PC-9 (cell line): ENCODE results near the gene TAS2R40. TPM values are rescaled to one million over a fixed set of nuclear protein-coding genes. Genes with fewer than 3 reads are reported as not detected.
A peak's percentile ranks its signal among the peaks of the same experiment; 100 is the strongest.
"Not testable (repeated sequence)": the region's sequence is repeated elsewhere in the genome, so short reads cannot be mapped to it uniquely, and the experiment has no call there.

Experiments used
- BruUV-seq: library from RNA; stranded (reverse); fragments of 400-500 nt; replicated peaks from 2 replicates; lab custom pipeline; 2021; lab: Mats Ljungman, UMichigan
- CTCF ChIA-PET: fragments of 300-600 bp; sonication (Branson Sonifier 250); formaldehyde crosslinking; loops from one replicate; lab custom pipeline; 2022; ENCODE audit warnings: antibody characterized with exemption; lab: Charles Lee
- POLR2A ChIA-PET: fragments of 300-600 bp; sonication (Branson Sonifier 250); formaldehyde crosslinking; loops from one replicate; lab custom pipeline; 2022; ENCODE audit warnings: antibody characterized with exemption; ENCODE audit not compliant: unreplicated experiment; lab: Charles Lee
- DNase-seq, 2 experiments: peaks; one replicate each; pipeline versions ENCODE4 v3.0.0 to v3.0.0-alpha.2; 2015 to 2022; ENCODE audit warnings: mixed read lengths in 1 of 2
- H2AFZ ChIP-seq: fragments of 200-600 bp; sonication (generic); 2 replicates; pipeline ENCODE4 v1.8.1; 2017; ENCODE audit warnings: antibody characterized with exemption
- H3F3A ChIP-seq: fragments of 200-600 bp; sonication (generic); 2 replicates; pipeline ENCODE4 v1.8.1; 2017; ENCODE audit warnings: antibody characterized with exemption, mild to moderate bottlenecking, low read depth; ENCODE audit not compliant: insufficient read depth
- H3K27ac ChIP-seq: fragments of 200-600 bp; sonication (generic); 2 replicates; pipeline ENCODE4 v1.6.1; 2016; ENCODE audit warnings: mixed run types
- H3K27me3 ChIP-seq: fragments of 200-600 bp; sonication (generic); 2 replicates; pipeline ENCODE4 v1.6.1; 2016; ENCODE audit warnings: low read depth, mixed run types; ENCODE audit not compliant: insufficient read depth
- H3K36me3 ChIP-seq: fragments of 200-600 bp; sonication (generic); 2 replicates; pipeline ENCODE4 v1.6.1; 2016; ENCODE audit warnings: low read depth, mixed run types
- H3K4me1 ChIP-seq: fragments of 200-600 bp; sonication (generic); replicated peaks from 2 replicates; pipeline ENCODE4 v1.6.1; 2016; ENCODE audit warnings: mixed run types; ENCODE audit not compliant: insufficient read depth
- H3K4me2 ChIP-seq: fragments of 200-600 bp; sonication (generic); 2 replicates; pipeline ENCODE4 v1.6.1; 2017; ENCODE audit warnings: mixed run types
- H3K4me3 ChIP-seq: fragments of 200-600 bp; sonication (generic); 2 replicates; pipeline ENCODE4 v1.6.1; 2016; ENCODE audit warnings: mixed run types
- H3K79me2 ChIP-seq: fragments of 200-600 bp; sonication (generic); 2 replicates; pipeline ENCODE4 v1.6.1; 2017; ENCODE audit warnings: low read depth, mixed run types
- H3K9me2 ChIP-seq: fragments of 200-600 bp; sonication (generic); 2 replicates; pipeline ENCODE4 v1.8.1; 2017; ENCODE audit warnings: mild to moderate bottlenecking; ENCODE audit not compliant: insufficient read depth
- H3K9me3 ChIP-seq: fragments of 200-600 bp; sonication (generic); 2 replicates; pipeline ENCODE4 v1.8.1; 2016; ENCODE audit warnings: low read depth; ENCODE audit not compliant: insufficient read depth
- H4K20me1 ChIP-seq: fragments of 200-600 bp; sonication (generic); 2 replicates; pipeline ENCODE4 v1.8.1; 2017; ENCODE audit not compliant: insufficient read depth
- CTCF ChIP-seq: fragments of 200-600 bp; sonication (generic); conservative IDR thresholded peaks from 2 replicates; pipeline ENCODE4 v1.6.1; 2017; ENCODE audit warnings: mixed run types, antibody characterized with exemption, mild to moderate bottlenecking, moderate library complexity
- EZH2 ChIP-seq: fragments of 200-600 bp; sonication (generic); IDR thresholded peaks from 2 replicates; pipeline ENCODE4 v1.8.0; 2017; ENCODE audit warnings: antibody characterized with exemption, low read depth
- intact Hi-C: fragments of 100-400 bp; cut with micrococcal nuclease; formaldehyde crosslinking; loops from one replicate; pipeline ENCODE4 v1.10.0; 2022; ENCODE audit not compliant: unreplicated experiment
- total RNA-seq: library from RNA; stranded (reverse); gene quantifications from 2 replicates; pipeline ENCODE4 v1.2.3, GENCODE V29; 2021

The TAS2R40 gene
- total RNA-seq, 1 experiment from 2014 or later, result not detected

- H3K9me2 ChIP-seq, result no peaks in the 10 kb centered on the region
- H3F3A ChIP-seq, result peaks cover 39% of the 10 kb centered on the region
- peaks cover 34% of the 10 kb centered on the region for H3K79me2 ChIP-seq
- DNase-seq, result peak; percentile 68 to 81
- peak within 1 kb of the TSS; percentile 90 for H3K4me3 ChIP-seq
- TF ChIP-seq CTCF (no peak), EZH2 (no peak)
- H3K27me3 ChIP-seq, result no peaks in the 10 kb centered on the region
- H4K20me1 ChIP-seq, result no peaks in the 10 kb centered on the region
- ChIA-PET POLR2A (interaction anchor here (0.5 to 1.6 kb wide), 9 partner anchors 9 to 479 kb away, joined by 3 to 27 read pairs (median 5); no protein-coding TSS in a partner anchor), CTCF (interaction anchor here (0.6 to 1.6 kb wide), 6 partner anchors 16 to 117 kb away, joined by 3 to 7 read pairs (median 4); partner anchors contain the start of gene CASP2)
- peak within 1 kb of the TSS; percentile 36 for H3K27ac ChIP-seq
- peak within 1 kb of the TSS; percentile 93 for H3K4me2 ChIP-seq
- no peaks in the 10 kb centered on the region for H3K9me3 ChIP-seq
- H3K36me3 ChIP-seq, result peaks cover 27% of the 10 kb centered on the region
- TSS peak; percentile 66 for BruUV-seq
- peak within 1 kb of the TSS; percentile 88 for H2AFZ ChIP-seq
- intact Hi-C loops, result loop anchor here (1.0 kb wide), 2 partner anchors 14 to 22 kb away; no protein-coding TSS in a partner anchor
- H3K4me1 ChIP-seq, result peaks cover 48% of the 10 kb centered on the region
These were observed 41.7 kb downstream of the TAS2R40 start, which contains the start of gene GSTK1 for GRCh38 chr7:143263266-143264195. Gene GSTK1, plus strand, starts transcription at chr7:143263441. Its CDS starts 73 bp downstream, at chr7:143263514.

GRCh38 chr7:143264196-143264568, 42.3 kb downstream of the TAS2R40 start:
- H3K27me3 ChIP-seq, H3K9me3 ChIP-seq, BruUV-seq, DNase-seq, intact Hi-C loops, H3K9me2 ChIP-seq, H4K20me1 ChIP-seq: not testable (repeated sequence)
- Histone ChIP-seq H3K4me3 (peak overlapping the region; percentile 90), H3K4me1 (peaks cover 42% of the 10 kb centered on the region), H3K36me3 (peaks cover 27% of the 10 kb centered on the region), H3K27ac (peak overlapping the region; percentile 36; the same call in 1 of the 2 replicates), H2AFZ (peak overlapping the region; percentile 88), H3K4me2 (peak overlapping the region; percentile 93), H3F3A (peaks cover 33% of the 10 kb centered on the region), H3K79me2 (peaks cover 34% of the 10 kb centered on the region)
- ChIA-PET CTCF (interaction anchor here (0.7 kb wide), 1 partner anchor 35 kb away, joined by 3 read pairs; no protein-coding TSS in a partner anchor), POLR2A (interaction anchor here (1.2 kb wide), 1 partner anchor 16 kb away, joined by 4 read pairs; no protein-coding TSS in a partner anchor)

- H3K4me1 ChIP-seq, result peaks cover 32% of the 10 kb centered on the region
- no TSS peak for BruUV-seq
- no peak for DNase-seq
- no peaks in the 10 kb centered on the region for H3K27me3 ChIP-seq
- intact Hi-C loops, result no loop called here
- POLR2A ChIA-PET, result interaction anchor here (0.7 kb wide), 1 partner anchor 300 kb away, joined by 36 read pairs; no protein-coding TSS in a partner anchor
- no peak overlapping the region for H3K27ac ChIP-seq
- H3K9me2 ChIP-seq, result no peaks in the 10 kb centered on the region
- H3K36me3 ChIP-seq, result peaks cover 35% of the 10 kb centered on the region
- no peak for TF ChIP-seq EZH2
- TF ChIP-seq CTCF, result no peak
- peak overlapping the region; percentile 90; the same call in 1 of the 2 replicates for H3K4me3 ChIP-seq
- H3K79me2 ChIP-seq, result peaks cover 34% of the 10 kb centered on the region
- H3K4me2 ChIP-seq, result peak overlapping the region; percentile 93
- CTCF ChIA-PET, result interaction anchor here (0.6 to 0.7 kb wide), 3 partner anchors 30 to 116 kb away, joined by 3 to 13 read pairs (median 7); no protein-coding TSS in a partner anchor
- no peaks in the 10 kb centered on the region for H3K9me3 ChIP-seq
- peaks cover 30% of the 10 kb centered on the region for H3F3A ChIP-seq
- no peak overlapping the region for H2AFZ ChIP-seq
- no peaks in the 10 kb centered on the region for H4K20me1 ChIP-seq
These were observed 43.3 kb downstream of the TAS2R40 start for GRCh38 chr7:143265017-143265693.
